CD4-positive, alpha-beta T cell treated with Interleukin-2 at 100 ng/mL for 4 hours (primary cell): ENCODE results near the gene ZNF573.
A peak's percentile ranks its signal among the peaks of the same experiment; 100 is the strongest.

Source experiments
- DNase-seq: peaks from one replicate; pipeline ENCODE4 v3.0.0-alpha.2; 2020; ENCODE audit warnings: low spot score

The ZNF573 gene

DNA sequence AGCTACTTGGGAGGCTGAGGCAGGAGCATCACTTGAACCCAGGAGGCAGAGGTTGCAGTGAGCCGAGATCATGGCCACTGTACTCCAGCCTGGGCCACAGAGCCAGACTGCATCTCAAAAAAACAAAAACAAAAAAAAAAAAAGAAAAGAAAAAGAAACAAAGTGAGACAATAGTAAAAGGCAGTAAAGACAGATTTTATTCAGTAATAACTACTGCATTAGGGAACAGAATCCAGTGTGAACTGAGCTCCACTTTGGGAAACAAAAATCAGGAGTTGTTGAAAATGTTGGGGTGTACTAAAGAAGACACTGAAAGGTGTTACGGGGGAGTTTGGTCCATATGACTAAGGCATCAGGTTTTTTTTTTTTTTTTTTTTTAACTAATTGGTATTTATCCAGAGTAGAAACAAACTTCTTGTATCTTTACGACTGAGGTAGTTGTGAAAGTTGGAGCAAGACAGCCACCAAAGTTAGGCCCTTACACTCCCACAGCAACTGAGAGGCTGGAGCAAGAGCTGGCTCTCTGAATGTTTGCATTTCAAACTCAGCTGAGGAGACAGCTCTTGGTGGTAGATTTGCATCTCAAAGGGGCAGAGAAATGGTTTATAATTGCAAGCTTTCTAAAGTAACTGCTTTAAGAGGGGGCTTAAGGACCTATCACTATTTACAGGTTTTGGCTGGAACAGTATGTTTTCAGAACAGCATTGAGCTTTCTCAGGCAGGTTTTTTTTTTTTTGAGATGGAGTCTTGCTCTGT is 84.1 kb downstream of the ZNF573 start:
- no peak for DNase-seq

DNA sequence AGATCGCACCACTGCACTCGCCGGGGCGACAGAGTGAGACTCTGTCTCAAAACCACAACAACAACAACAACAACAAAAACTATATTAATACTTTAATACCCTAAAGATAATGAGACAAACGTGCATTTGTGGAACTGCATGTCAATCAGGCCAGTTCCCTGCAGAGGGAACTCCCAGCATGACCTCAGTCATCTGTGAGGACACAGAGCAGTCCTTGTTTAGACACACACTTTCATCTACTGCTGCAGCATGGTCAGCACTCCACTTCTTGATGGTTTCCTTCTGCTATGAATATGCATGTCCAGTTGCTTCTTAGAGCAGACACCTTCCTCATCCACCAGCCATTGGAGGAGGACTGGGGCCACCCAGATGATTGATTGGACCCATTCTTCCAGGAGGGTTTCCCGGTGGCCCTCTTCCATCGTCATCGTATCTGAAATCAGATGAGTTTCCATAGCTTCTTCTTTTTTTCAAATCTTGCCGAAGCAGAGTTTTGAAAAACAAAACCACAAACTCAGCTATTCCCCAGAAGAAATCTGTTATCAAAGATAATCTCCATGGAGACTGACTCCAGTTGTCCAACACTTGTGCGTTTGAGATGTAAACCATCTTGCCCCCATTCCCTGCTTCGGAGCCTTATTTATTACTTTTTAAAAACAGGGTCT is 86.3 kb downstream of the ZNF573 start:
- no peak for DNase-seq

DNA sequence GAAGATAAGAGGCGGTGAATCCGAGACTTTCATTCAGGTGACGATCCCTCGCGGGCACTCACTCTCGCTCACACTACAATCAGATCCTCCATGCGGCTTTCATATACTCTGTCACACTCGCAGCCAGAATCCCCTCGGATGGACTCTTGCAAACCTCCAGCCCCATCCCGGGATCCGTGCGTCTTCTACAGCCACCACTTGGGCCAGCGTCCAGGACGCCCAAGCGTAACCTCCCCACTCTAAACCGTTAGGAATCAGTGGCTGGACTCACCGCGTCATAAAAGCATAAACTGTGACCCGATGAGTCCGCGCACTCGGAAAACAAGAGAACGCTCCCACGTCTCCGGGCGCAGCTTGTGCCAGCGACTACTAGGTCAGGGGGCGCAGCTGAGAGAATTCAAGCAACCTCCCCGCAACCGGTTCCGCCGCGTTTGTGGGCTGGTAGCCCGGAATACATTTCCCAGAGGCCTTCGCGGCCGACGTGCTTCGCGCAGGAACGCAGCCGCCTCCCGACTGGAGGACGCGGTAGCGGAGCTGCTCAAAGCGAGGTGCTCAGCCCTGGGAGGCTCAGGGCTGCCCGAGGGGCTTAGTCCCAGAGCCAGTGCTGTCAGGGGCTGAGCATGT is 87.4 kb downstream of the ZNF573 start:
- peak; percentile 81 for DNase-seq
